Common myeloid progenitor, CD34-positive (primary cell): ENCODE data around the gene KMT5C. TPM values are rescaled to one million over a fixed set of nuclear protein-coding genes. Genes with fewer than 3 reads are reported as not detected.

Experiments
- CTCF ChIA-PET: fragments of 350-600 bp; sonication (Branson Sonifier 250); formaldehyde crosslinking; loops from one replicate; lab custom pipeline; 2021; ENCODE audit warnings: antibody characterized with exemption; lab: Charles Lee
- POLR2A ChIA-PET: fragments of 350-600 bp; sonication (Branson Sonifier 250); formaldehyde crosslinking; loops from one replicate; lab custom pipeline; 2021; ENCODE audit warnings: antibody characterized with exemption; lab: Charles Lee
- DNase-seq, 3 donors: peaks; one replicate each; pipeline versions ENCODE4 v3.0.0 to v3.0.0-alpha.2; 2013
- H3K27ac ChIP-seq, 2 experiments: 1 replicate in 1 of 2; 2 replicates in 1 of 2; pipeline ENCODE4 v1.7.0; 2013; ENCODE audit warnings: inconsistent platforms in 2 of 2, low read length in 2 of 2, mild to moderate bottlenecking in 2 of 2, low read depth in 1 of 2, moderate library complexity in 1 of 2; ENCODE audit not compliant: severe bottlenecking in 2 of 2, insufficient read depth in 1 of 2, poor library complexity in 1 of 2
- H3K27me3 ChIP-seq, 5 experiments: replicated peaks in 2 of 5; 1 replicate in 3 of 5; 2 replicates in 2 of 5; pipeline versions ENCODE4 v1.6.1 to v1.7.0; 2013; ENCODE audit warnings: low read length in 4 of 5, mild to moderate bottlenecking in 2 of 5, moderate library complexity in 2 of 5, inconsistent platforms in 1 of 5; ENCODE audit not compliant: insufficient read depth in 5 of 5, control insufficient read depth in 4 of 5
- H3K36me3 ChIP-seq, 4 experiments: 1 replicate in 2 of 4; 2 replicates in 2 of 4; pipeline versions ENCODE4 v1.6.1 to v1.7.0; 2013; ENCODE audit warnings: low read length in 3 of 4, control low read depth in 1 of 4, mild to moderate bottlenecking in 1 of 4; ENCODE audit not compliant: control insufficient read depth in 4 of 4, insufficient read depth in 4 of 4
- H3K4me1 ChIP-seq, 4 experiments: 1 replicate in 3 of 4; 2 replicates in 1 of 4; pipeline versions ENCODE4 v1.6.1 to v1.7.1; 2013; ENCODE audit warnings: low read length in 3 of 4, mild to moderate bottlenecking in 3 of 4, control low read depth in 1 of 4, inconsistent platforms in 1 of 4, moderate library complexity in 1 of 4; ENCODE audit not compliant: control insufficient read depth in 4 of 4, insufficient read depth in 4 of 4; ENCODE audit errors: control extremely low read depth in 1 of 4
- H3K4me3 ChIP-seq, 7 experiments: 1 replicate in 4 of 7; 2 replicates in 3 of 7; pipeline versions ENCODE4 v1.5.1 to v1.7.0; 2013; ENCODE audit warnings: mild to moderate bottlenecking in 7 of 7, low read length in 6 of 7, moderate library complexity in 6 of 7, inconsistent platforms in 2 of 7, low read depth in 2 of 7, control low read depth in 1 of 7; ENCODE audit not compliant: insufficient read depth in 4 of 7, control insufficient read depth in 1 of 7; ENCODE audit errors: extremely low read depth in 1 of 7
- H3K9me3 ChIP-seq, 5 experiments: 1 replicate in 4 of 5; 2 replicates in 1 of 5; pipeline versions ENCODE4 v1.6.1 to v1.7.1; 2013; ENCODE audit warnings: low read length in 4 of 5, mild to moderate bottlenecking in 2 of 5, inconsistent platforms in 1 of 5, low read depth in 1 of 5, moderate library complexity in 1 of 5; ENCODE audit not compliant: control insufficient read depth in 4 of 5, insufficient read depth in 2 of 5; ENCODE audit errors: control extremely low read depth in 1 of 5
- WGBS: methylation state at CpG from one replicate; pipeline ENCODE4 v1.1.5; 2013; ENCODE audit not compliant: insufficient coverage; 5-methylcytosine and 5-hydroxymethylcytosine counted together
- polyA plus RNA-seq: library from polyadenylated mRNA; unstranded; fragments of 120-200 nt; gene quantifications from one replicate; pipeline ENCODE4 v1.2.1, GENCODE V29; 2013

Gene KMT5C
- 14.9 TPM for polyA plus RNA-seq

- Histone ChIP-seq H3K27me3 (no peaks in the 10 kb centered on the region), H3K36me3 (peaks cover 2 to 22% (median 9%) of the 10 kb centered on the region in 4 experiments), H3K4me1 (peaks cover 0 to 27% (median 25%) of the 10 kb centered on the region in 4 experiments), H3K4me3 (peak within 1 kb of the TSS; percentile 55 to 85 (median 81)), H3K9me3 (no peaks in the 10 kb centered on the region), H3K27ac (peak within 1 kb of the TSS; percentile 99 to 100)
- ChIA-PET CTCF (interaction anchor here (0.7 to 1.8 kb wide), 13 partner anchors 11 to 80 kb away, joined by 3 to 19 read pairs (median 4); partner anchors contain the start of gene TMEM238), POLR2A (interaction anchor here (0.6 to 1.8 kb wide), 13 partner anchors 9 to 135 kb away, joined by 3 to 15 read pairs (median 6); partner anchors contain the start of genes PPP6R1, RPL28, TMEM150B and TMEM238)
- WGBS: under 1% methylated on average over 51 of the region's 63 CpGs
- peak; percentile 100 for DNase-seq
These were observed at the start of gene KMT5C for GRCh38 chr19:55339105-55339888. Gene KMT5C, plus strand, starts transcription at chr19:55339876. Its CDS starts 2,061 bp downstream, at chr19:55341937.

GRCh38 chr19:55297267-55297666, 42.4 kb upstream of the KMT5C start:
- ChIA-PET CTCF (interaction anchor here (1.2 kb wide), 1 partner anchor 10 kb away, joined by 3 read pairs; no protein-coding TSS in a partner anchor), POLR2A (no interaction called here)
- Histone ChIP-seq H3K4me3 (no peak overlapping the region), H3K4me1 (peaks cover 0 to 16% (median 10%) of the 10 kb centered on the region in 4 experiments), H3K27me3 (no peaks in the 10 kb centered on the region), H3K36me3 (no peaks in the 10 kb centered on the region), H3K9me3 (no peaks in the 10 kb centered on the region), H3K27ac (no peak overlapping the region)
- no peak for DNase-seq
- WGBS: 83% methylated on average over 9 of the region's 10 CpGs

- no peak overlapping the region for H3K4me3 ChIP-seq
- ChIA-PET CTCF (interaction anchor here (2.1 to 4.2 kb wide), 5 partner anchors 7 to 118 kb away, joined by 13 to 37 read pairs (median 30); partner anchors contain the start of genes KMT5C and TMEM238), POLR2A (no interaction called here)
- H3K4me1 ChIP-seq: peaks cover 0 to 17% (median 13%) of the 10 kb centered on the region in 4 experiments
- no peak for DNase-seq
- no peak overlapping the region for H3K27ac ChIP-seq
- H3K9me3 ChIP-seq: no peaks in the 10 kb centered on the region
- 97% methylated on average over 10 of the region's 10 CpGs for WGBS
- no peaks in the 10 kb centered on the region for H3K36me3 ChIP-seq
- H3K27me3 ChIP-seq: no peaks in the 10 kb centered on the region
These were observed 39.7 kb upstream of the KMT5C start for GRCh38 chr19:55299991-55300390.

GRCh38 chr19:55300886-55301458, 38.7 kb upstream of the KMT5C start:
- 92% methylated on average over 13 of the region's 15 CpGs for WGBS
- ChIA-PET CTCF (interaction anchor here (0.6 to 4.2 kb wide), 26 partner anchors 8 to 306 kb away, joined by 3 to 37 read pairs (median 4); partner anchors contain the start of genes HSPBP1, KMT5C and TMEM238), POLR2A (interaction anchor here (0.6 to 2.4 kb wide), 6 partner anchors 17 to 122 kb away, joined by 3 to 7 read pairs (median 3); partner anchors contain the start of gene KMT5C)
- Histone ChIP-seq H3K4me1 (peaks cover 0 to 20% (median 13%) of the 10 kb centered on the region in 4 experiments), H3K4me3 (peak overlapping the region in 3 of 7 experiments; percentile 69 to 88 (median 71)), H3K27me3 (no peaks in the 10 kb centered on the region), H3K9me3 (no peaks in the 10 kb centered on the region), H3K27ac (no peak overlapping the region), H3K36me3 (peaks cover 0 to 2% (median under 1%) of the 10 kb centered on the region in 4 experiments)
- no peak for DNase-seq

- DNase-seq: peak; percentile 84 to 93 (median 91)
These were observed 38.0 kb upstream of the KMT5C start for GRCh38 chr19:55301459-55302317.

GRCh38 chr19:55302318-55302703, 37.4 kb upstream of the KMT5C start:
- POLR2A ChIA-PET: interaction anchor here (0.9 to 2.4 kb wide), 3 partner anchors 11 to 115 kb away, joined by 3 to 7 read pairs (median 4); partner anchors contain the start of gene KMT5C
- Histone ChIP-seq H3K36me3 (peaks cover 0 to 9% (median 4%) of the 10 kb centered on the region in 4 experiments), H3K9me3 (no peaks in the 10 kb centered on the region), H3K27ac (peak overlapping the region; percentile 30 to 77), H3K27me3 (no peaks in the 10 kb centered on the region), H3K4me1 (peaks cover 0 to 20% (median 12%) of the 10 kb centered on the region in 4 experiments), H3K4me3 (peak overlapping the region; percentile 37 to 88 (median 69))
- DNase-seq: no peak
- 91% methylated on average over 8 of the region's 12 CpGs for WGBS
- CTCF ChIA-PET: interaction anchor here (0.7 to 4.2 kb wide), 21 partner anchors 9 to 202 kb away, joined by 3 to 37 read pairs (median 5); partner anchors contain the start of genes KMT5C, TMEM150B and TMEM238

More at GRCh38 chr19:55301459-55302317, 38.0 kb upstream of the KMT5C start:
- Histone ChIP-seq H3K36me3 (peaks cover 0 to 8% (median 4%) of the 10 kb centered on the region in 4 experiments), H3K27me3 (no peaks in the 10 kb centered on the region), H3K4me3 (peak overlapping the region; percentile 37 to 88 (median 69)), H3K4me1 (peaks cover 0 to 20% (median 13%) of the 10 kb centered on the region in 4 experiments), H3K27ac (peak overlapping the region; percentile 30 to 77), H3K9me3 (no peaks in the 10 kb centered on the region)
- CTCF ChIA-PET: interaction anchor here (0.6 to 4.2 kb wide), 32 partner anchors 8 to 305 kb away, joined by 3 to 37 read pairs (median 4); partner anchors contain the start of genes HSPBP1, KMT5C and TMEM238
- POLR2A ChIA-PET: interaction anchor here (0.6 to 2.4 kb wide), 7 partner anchors 12 to 122 kb away, joined by 3 to 7 read pairs (median 3); partner anchors contain the start of gene KMT5C
- WGBS: 2% methylated on average over 30 of the region's 42 CpGs
